ENCODE results near the gene SPEM3. TPM values are rescaled to one million over a fixed set of nuclear protein-coding genes. Genes with fewer than 3 reads are reported as not detected.

The SPEM3 gene
- total RNA-seq, 1 donor from 2014 or later: not detected

DNA sequence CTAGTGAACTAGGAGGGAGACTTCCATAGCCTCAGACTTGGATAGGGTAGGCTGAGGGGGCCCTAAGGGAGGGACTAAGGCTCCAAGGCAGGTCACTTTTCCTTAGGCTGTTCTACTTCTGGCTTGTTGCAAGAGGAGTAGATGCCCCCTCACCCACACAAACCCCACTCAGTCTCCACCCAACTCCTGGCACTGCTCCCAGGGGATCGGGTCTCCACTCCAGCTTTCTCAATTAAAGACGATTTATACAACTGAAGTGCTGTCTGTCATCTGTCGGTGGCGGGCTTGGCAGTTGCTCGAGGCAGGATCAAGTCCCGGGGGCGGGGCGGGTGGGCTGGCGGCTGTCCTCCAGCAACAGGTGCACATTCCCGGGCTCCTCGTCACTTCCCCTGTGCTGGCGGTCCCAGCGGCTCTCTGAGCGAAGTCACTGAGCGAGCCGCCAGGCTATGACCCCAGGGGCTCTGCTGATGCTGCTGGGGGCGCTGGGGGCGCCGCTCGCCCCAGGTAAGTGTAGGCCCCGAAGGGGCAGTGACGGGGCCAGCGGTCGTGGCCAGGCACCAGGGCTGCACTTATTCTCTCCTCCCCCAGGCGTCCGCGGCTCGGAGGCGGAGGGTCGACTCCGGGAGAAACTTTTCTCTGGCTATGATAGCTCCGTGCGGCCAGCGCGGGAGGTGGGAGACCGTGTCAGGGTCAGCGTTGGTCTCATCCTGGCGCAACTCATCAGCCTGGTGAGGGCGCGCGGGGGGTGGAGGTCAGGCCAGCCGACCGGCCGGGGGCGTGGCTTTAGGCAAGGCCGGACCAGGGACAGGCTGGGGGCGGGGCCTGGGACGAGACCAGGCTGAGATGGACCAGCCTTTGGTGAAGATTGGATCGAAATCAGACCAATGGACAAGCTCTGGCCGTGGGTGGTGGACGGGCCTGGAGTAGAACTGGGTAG lies 16.3 kb downstream of the SPEM3 start, which contains the start of gene CHRNB1:
CHRNB1 (plus strand) TSS at position 380 of the 937 bp plus-strand sequence; CDS start at position 447, 67 bp downstream.
- H3K9me3 Mint-ChIP-seq (ENCODE audit: low read depth): no peaks in the 10 kb centered on the region
- peaks cover 43% of the 10 kb centered on the region for H3K27me3 Mint-ChIP-seq
- H3K27ac Mint-ChIP-seq: peak within 1 kb of the TSS; percentile 94
- peak; percentile 73 for DNase-seq (ENCODE audit: low spot score, unreplicated experiment)
- peak within 1 kb of the TSS; percentile 84 for H3K4me3 Mint-ChIP-seq (ENCODE audit: low read depth)
- H3K36me3 Mint-ChIP-seq (ENCODE audit: insufficient read depth): peaks cover 5% of the 10 kb centered on the region
- peaks cover 19% of the 10 kb centered on the region for H3K4me1 Mint-ChIP-seq (ENCODE audit: low read depth)
- TF ChIP-seq, protein P1, sequence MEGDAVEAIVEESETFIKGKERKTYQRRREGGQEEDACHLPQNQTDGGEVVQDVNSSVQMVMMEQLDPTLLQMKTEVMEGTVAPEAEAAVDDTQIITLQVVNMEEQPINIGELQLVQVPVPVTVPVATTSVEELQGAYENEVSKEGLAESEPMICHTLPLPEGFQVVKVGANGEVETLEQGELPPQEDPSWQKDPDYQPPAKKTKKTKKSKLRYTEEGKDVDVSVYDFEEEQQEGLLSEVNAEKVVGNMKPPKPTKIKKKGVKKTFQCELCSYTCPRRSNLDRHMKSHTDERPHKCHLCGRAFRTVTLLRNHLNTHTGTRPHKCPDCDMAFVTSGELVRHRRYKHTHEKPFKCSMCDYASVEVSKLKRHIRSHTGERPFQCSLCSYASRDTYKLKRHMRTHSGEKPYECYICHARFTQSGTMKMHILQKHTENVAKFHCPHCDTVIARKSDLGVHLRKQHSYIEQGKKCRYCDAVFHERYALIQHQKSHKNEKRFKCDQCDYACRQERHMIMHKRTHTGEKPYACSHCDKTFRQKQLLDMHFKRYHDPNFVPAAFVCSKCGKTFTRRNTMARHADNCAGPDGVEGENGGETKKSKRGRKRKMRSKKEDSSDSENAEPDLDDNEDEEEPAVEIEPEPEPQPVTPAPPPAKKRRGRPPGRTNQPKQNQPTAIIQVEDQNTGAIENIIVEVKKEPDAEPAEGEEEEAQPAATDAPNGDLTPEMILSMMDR (IDR thresholded peaks at IDR 0.05; ENCODE audit: unreplicated experiment): peak; percentile 41

DNA sequence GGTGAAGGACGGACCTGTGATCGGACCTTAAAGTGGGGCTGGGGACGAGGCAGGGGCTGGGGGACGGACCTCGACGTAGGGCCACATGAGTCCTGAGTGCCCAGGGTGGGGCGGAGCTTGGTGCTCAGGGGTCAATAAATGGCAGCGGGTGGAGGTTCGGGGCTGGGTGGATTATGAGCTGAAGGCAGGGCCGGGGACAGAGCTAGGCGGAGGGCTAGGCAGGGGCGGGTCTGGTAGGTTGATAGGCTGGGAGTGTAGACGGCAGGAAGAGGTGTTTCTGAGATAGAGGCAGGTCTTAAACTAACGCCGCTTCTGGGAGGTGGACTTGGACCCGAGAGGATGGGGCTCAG lies 16.9 kb downstream of the SPEM3 start:
- Mint-ChIP-seq H3K36me3 (ENCODE audit: insufficient read depth) (peaks cover 5% of the 10 kb centered on the region), H3K9me3 (ENCODE audit: low read depth) (no peaks in the 10 kb centered on the region), H3K4me1 (ENCODE audit: low read depth) (peaks cover 13% of the 10 kb centered on the region), H3K27me3 (peaks cover 39% of the 10 kb centered on the region), H3K27ac (peak overlapping the region; percentile 94), H3K4me3 (ENCODE audit: low read depth) (peak overlapping the region; percentile 84)
- DNase-seq (ENCODE audit: low spot score, unreplicated experiment): no peak
- TF ChIP-seq, protein P1 (IDR thresholded peaks at IDR 0.05; ENCODE audit: unreplicated experiment): no peak

DNA sequence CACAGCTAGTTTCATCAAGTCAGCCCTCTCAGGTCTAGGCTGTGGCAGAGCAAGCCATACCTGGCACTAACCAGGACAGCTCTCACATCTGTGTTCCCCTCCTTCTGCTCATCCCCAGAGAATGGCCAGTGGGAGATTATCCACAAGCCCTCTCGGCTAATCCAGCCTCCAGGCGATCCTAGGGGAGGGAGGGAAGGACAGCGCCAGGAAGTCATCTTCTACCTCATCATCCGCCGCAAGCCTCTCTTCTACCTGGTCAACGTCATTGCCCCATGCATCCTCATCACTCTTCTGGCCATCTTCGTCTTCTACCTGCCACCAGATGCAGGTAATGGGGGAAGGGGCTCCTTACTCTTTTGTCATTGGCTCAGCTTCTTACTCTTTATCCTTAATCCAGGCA lies 19.8 kb downstream of the SPEM3 start:
- TF ChIP-seq, protein P1 (IDR thresholded peaks at IDR 0.05; ENCODE audit: unreplicated experiment): no peak
- Mint-ChIP-seq H3K4me1 (ENCODE audit: low read depth) (peaks cover 10% of the 10 kb centered on the region), H3K36me3 (ENCODE audit: insufficient read depth) (peaks cover 5% of the 10 kb centered on the region), H3K4me3 (ENCODE audit: low read depth) (no peak overlapping the region), H3K27me3 (peaks cover 19% of the 10 kb centered on the region), H3K27ac (no peak overlapping the region), H3K9me3 (ENCODE audit: low read depth) (no peaks in the 10 kb centered on the region)
- no peak for DNase-seq (ENCODE audit: low spot score, unreplicated experiment)

DNA sequence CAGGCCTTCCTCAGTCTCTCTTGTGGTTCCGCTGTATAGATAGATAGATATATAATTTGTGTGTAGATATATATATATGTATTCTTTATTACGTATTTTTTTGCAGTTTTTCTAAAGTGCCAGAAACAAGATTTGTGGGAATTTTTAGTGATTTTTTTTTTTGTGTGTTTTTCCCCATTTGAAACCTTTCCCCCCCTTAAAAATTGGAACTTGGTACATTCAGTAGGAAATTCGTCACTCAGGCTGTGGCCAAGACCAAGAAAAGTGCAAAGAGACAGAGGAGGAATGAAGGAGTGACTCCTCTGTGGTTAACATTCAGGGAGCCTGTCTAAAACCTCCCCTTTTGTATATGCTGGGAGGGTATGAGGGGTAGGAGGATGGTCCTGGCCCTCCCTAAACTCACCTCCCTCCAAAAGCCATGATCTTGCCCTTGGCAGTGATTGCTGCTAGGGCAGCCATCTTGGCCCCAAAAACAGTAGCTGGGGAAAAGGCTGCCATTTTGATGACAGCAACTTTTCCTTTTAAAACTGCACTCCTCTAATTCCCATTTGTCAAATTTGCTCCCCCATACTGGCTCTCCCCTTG lies 31.4 kb downstream of the SPEM3 start:
- no peak overlapping the region for H3K27ac Mint-ChIP-seq
- H3K4me3 Mint-ChIP-seq (ENCODE audit: low read depth): no peak overlapping the region

More for the DNA sequence above, 31.4 kb downstream of the SPEM3 start:
- Mint-ChIP-seq H3K9me3 (ENCODE audit: low read depth) (no peaks in the 10 kb centered on the region), H3K4me1 (ENCODE audit: low read depth) (peaks cover 3% of the 10 kb centered on the region), H3K27me3 (no peaks in the 10 kb centered on the region), H3K36me3 (ENCODE audit: insufficient read depth) (no peaks in the 10 kb centered on the region)
- TF ChIP-seq, protein P1 (IDR thresholded peaks at IDR 0.05; ENCODE audit: unreplicated experiment): no peak
- DNase-seq (ENCODE audit: low spot score, unreplicated experiment): no peak
